GM10266 (cell line): Measurements from ENCODE around the gene PLXND1.

Experiments
- DNase-seq: peaks from one replicate; pipeline ENCODE4 v3.0.0; 2012; ENCODE audit errors: extremely low spot score
- CTCF ChIP-seq: IDR thresholded peaks from 2 replicates; pipeline ENCODE4 v1.5.1; 2012; ENCODE audit warnings: mild to moderate bottlenecking, low read depth; ENCODE audit not compliant: control insufficient read depth, insufficient read depth; ENCODE audit errors: missing control alignments

The PLXND1 gene

GRCh38 chr3:129543156-129543790 is 63.2 kb downstream of the PLXND1 start, which contains the start of gene H1-8:
H1-8 (plus strand) TSS chr3:129543175; CDS start chr3:129543219, 44 bp downstream.
- TF ChIP-seq CTCF = no peak
- DNase-seq = no peak

- no peak for DNase-seq
- TF ChIP-seq CTCF = no peak
These were observed 63.7 kb downstream of the PLXND1 start for GRCh38 chr3:129542747-129543146.

GRCh38 chr3:129540776-129541516 is 65.5 kb downstream of the PLXND1 start:
- TF ChIP-seq CTCF = no peak
- DNase-seq = no peak

GRCh38 chr3:129539206-129539605 is 67.3 kb downstream of the PLXND1 start:
- no peak for DNase-seq
- no peak for TF ChIP-seq CTCF

- TF ChIP-seq CTCF = no peak
- DNase-seq = no peak
These were observed 69.7 kb downstream of the PLXND1 start for GRCh38 chr3:129536804-129537203.

GRCh38 chr3:129536374-129536667 is 70.2 kb downstream of the PLXND1 start:
- DNase-seq = no peak
- TF ChIP-seq CTCF = no peak

- no peak for DNase-seq
- no peak for TF ChIP-seq CTCF
These were observed 71.4 kb downstream of the PLXND1 start for GRCh38 chr3:129535075-129535474.
